ENCODE measurements around the gene ANO2.

Gene ANO2

GRCh38 chr12:5965950-5966383 lies 20.9 kb upstream of the ANO2 start:
- in situ Hi-C loops (cut with HindIII; ENCODE audit: low sequenced_read_pairs) = no loop called here

- in situ Hi-C loops (cut with HindIII; ENCODE audit: low sequenced_read_pairs) = no loop called here
These were observed 20.1 kb upstream of the ANO2 start for GRCh38 chr12:5964913-5965900.

GRCh38 chr12:5963515-5963914 lies 18.5 kb upstream of the ANO2 start:
- in situ Hi-C loops (cut with HindIII; ENCODE audit: low sequenced_read_pairs) = no loop called here

GRCh38 chr12:5960783-5961182 lies 15.7 kb upstream of the ANO2 start:
- in situ Hi-C loops (cut with HindIII; ENCODE audit: low sequenced_read_pairs) = no loop called here

- in situ Hi-C loops (cut with HindIII; ENCODE audit: low sequenced_read_pairs) = no loop called here
These were observed 11.9 kb upstream of the ANO2 start for GRCh38 chr12:5956987-5957386.

- in situ Hi-C loops (cut with HindIII; ENCODE audit: low sequenced_read_pairs) = no loop called here
These were observed 9.6 kb upstream of the ANO2 start for GRCh38 chr12:5954661-5955060.

GRCh38 chr12:5953835-5954586 lies 9.0 kb upstream of the ANO2 start:
- in situ Hi-C loops (cut with HindIII; ENCODE audit: low sequenced_read_pairs) = no loop called here

- in situ Hi-C loops (cut with HindIII; ENCODE audit: low sequenced_read_pairs) = no loop called here
These were observed 7.0 kb upstream of the ANO2 start for GRCh38 chr12:5952031-5952430.

- in situ Hi-C loops (cut with HindIII; ENCODE audit: low sequenced_read_pairs) = no loop called here
These were observed 3.6 kb upstream of the ANO2 start for GRCh38 chr12:5948696-5949095.

- in situ Hi-C loops (cut with HindIII; ENCODE audit: low sequenced_read_pairs) = no loop called here
These were observed 1.9 kb upstream of the ANO2 start for GRCh38 chr12:5947006-5947405.

GRCh38 chr12:5946388-5946787 lies 1.3 kb upstream of the ANO2 start:
- in situ Hi-C loops (cut with HindIII; ENCODE audit: low sequenced_read_pairs) = no loop called here

GRCh38 chr12:5944688-5945070 lies 380 bp downstream of the ANO2 start:
- in situ Hi-C loops (cut with HindIII; ENCODE audit: low sequenced_read_pairs) = no loop called here

- in situ Hi-C loops (cut with HindIII; ENCODE audit: low sequenced_read_pairs) = no loop called here
These were observed 1.0 kb downstream of the ANO2 start for GRCh38 chr12:5944053-5944452.

GRCh38 chr12:5941907-5942306 lies 3.2 kb downstream of the ANO2 start:
- in situ Hi-C loops (cut with HindIII; ENCODE audit: low sequenced_read_pairs) = no loop called here

GRCh38 chr12:5927732-5928516 lies 17.1 kb downstream of the ANO2 start:
- in situ Hi-C loops (cut with HindIII; ENCODE audit: low sequenced_read_pairs) = no loop called here

- in situ Hi-C loops (cut with HindIII; ENCODE audit: low sequenced_read_pairs) = no loop called here
These were observed 19.4 kb downstream of the ANO2 start for GRCh38 chr12:5925646-5926045.

- in situ Hi-C loops (cut with HindIII; ENCODE audit: low sequenced_read_pairs) = no loop called here
These were observed 20.7 kb downstream of the ANO2 start for GRCh38 chr12:5924342-5924741.

GRCh38 chr12:5923751-5924150 lies 21.3 kb downstream of the ANO2 start:
- in situ Hi-C loops (cut with HindIII; ENCODE audit: low sequenced_read_pairs) = no loop called here

- in situ Hi-C loops (cut with HindIII; ENCODE audit: low sequenced_read_pairs) = no loop called here
These were observed 21.9 kb downstream of the ANO2 start for GRCh38 chr12:5923043-5923605.

- in situ Hi-C loops (cut with HindIII; ENCODE audit: low sequenced_read_pairs) = no loop called here
These were observed 22.8 kb downstream of the ANO2 start for GRCh38 chr12:5921966-5922899.
